ENCODE data around the gene ICAM1.
A peak's percentile ranks its signal among the peaks of the same experiment; 100 is the strongest.

Gene ICAM1

DNA sequence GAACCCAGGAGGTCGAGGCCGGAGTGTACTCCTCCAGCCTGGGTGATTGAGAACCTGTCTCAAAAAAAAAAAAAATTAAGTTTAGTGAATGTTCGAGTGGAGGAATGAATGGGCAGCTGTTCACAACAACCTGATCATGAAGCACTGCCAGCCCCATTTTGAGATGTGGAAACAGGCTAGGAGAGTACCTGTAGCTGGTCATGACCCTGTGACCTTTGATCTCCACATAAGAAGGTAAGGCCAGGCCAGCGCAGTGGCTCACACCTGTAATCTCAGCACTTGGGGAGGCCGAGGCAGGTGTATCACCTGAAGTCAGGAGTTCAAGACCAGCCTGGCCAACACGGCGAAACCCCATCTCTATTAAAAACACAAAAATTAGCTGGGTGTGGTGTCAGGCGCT, 54.8 kb downstream of the ICAM1 start:
- no peaks in the 10 kb centered on the region for H3K27me3 ChIP-seq (ENCODE audit: control insufficient read depth, insufficient read depth, low read length, poor library complexity, severe bottlenecking)
- H3K4me1 ChIP-seq (ENCODE audit: control insufficient read depth, insufficient read depth, low read length): no peaks in the 10 kb centered on the region
- no peaks in the 10 kb centered on the region for H3K9me3 ChIP-seq (ENCODE audit: control insufficient read depth, low read length)
- 93% methylated on average over 8 of the region's 8 CpGs for WGBS, 2 experiments
- H3K4me3 ChIP-seq (ENCODE audit: insufficient read depth, low read depth, low read length): no peak overlapping the region
- H3K36me3 ChIP-seq (ENCODE audit: control insufficient read depth, insufficient read depth, low read length): peaks cover 65% of the 10 kb centered on the region
- H3K27ac ChIP-seq (ENCODE audit: insufficient read depth, low read depth, low read length, poor library complexity, severe bottlenecking): no peak overlapping the region

DNA sequence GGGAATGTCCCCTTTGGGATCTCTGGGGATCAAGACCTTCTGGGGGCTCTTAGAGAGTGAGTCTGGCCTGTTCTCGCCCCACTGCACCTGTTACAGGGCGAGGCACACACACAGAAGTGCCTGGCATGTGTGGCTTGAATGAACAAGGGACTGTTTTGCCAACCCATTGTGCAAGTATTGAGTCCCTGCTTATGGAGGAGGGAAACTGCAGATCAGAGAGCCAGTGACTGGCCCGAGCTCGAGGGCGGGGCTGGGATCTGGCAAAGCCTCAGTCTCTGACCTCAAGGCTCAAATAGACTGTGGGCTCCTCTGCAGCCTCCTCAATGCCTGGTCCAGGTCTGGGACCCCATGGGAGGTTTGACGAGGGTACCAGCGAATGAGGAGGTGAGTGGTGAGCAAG, 56.9 kb downstream of the ICAM1 start:
- Histone ChIP-seq H3K9me3 (ENCODE audit: control insufficient read depth, low read length) (no peaks in the 10 kb centered on the region), H3K4me1 (ENCODE audit: control insufficient read depth, insufficient read depth, low read length) (peaks cover 10% of the 10 kb centered on the region), H3K27ac (ENCODE audit: insufficient read depth, low read depth, low read length, poor library complexity, severe bottlenecking) (no peak overlapping the region), H3K27me3 (ENCODE audit: control insufficient read depth, insufficient read depth, low read length, poor library complexity, severe bottlenecking) (no peaks in the 10 kb centered on the region), H3K4me3 (ENCODE audit: insufficient read depth, low read depth, low read length) (no peak overlapping the region), H3K36me3 (ENCODE audit: control insufficient read depth, insufficient read depth, low read length) (peaks cover 47% of the 10 kb centered on the region)
- 96 to 97% methylated on average over 7 of the region's 7 CpGs for WGBS, 2 experiments

DNA sequence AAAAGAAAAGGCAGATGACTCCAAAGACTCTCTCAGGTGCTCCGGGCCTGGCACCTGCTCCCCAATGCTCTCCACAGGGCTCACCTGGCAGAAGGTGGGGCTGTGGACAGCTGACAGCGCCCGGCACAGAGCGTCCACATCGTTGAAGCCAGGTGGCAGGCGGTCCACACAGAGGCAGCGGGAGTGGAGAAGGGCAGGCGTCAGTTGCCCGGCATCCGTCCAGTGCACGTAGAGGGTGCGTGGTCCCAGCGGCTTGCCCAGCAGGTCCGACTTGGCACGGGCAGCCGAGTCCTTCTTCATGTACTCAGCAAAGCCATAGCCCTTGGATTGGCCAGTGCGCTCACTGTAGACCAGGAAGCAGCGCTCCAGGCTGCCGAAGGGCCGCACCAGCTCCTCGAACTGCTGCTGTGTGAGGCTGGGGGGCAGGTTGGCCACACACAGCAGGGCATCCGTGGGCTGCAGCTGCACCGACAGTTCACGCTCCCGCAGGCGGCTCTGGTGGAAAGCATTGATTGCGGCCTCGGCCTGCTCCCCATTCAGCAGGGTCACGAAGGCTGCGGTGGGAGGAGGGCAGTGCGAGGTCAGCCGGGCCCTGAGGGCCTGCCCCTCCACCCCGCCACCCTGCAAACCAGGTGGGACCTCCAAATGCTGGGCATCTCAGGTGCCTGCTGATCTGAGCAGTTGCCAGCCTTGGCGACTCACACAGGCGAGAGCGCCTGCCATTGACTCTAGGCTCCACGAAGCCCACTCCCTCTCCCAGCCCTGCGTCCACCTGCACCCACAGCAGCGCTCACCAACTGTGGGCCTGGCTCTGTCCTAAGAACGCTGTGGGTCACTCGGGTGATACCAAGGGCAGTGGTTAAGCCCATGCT, 57.9 kb downstream of the ICAM1 start:
- Histone ChIP-seq H3K9me3 (ENCODE audit: control insufficient read depth, low read length) (no peaks in the 10 kb centered on the region), H3K4me1 (ENCODE audit: control insufficient read depth, insufficient read depth, low read length) (peaks cover 10% of the 10 kb centered on the region), H3K27ac (ENCODE audit: insufficient read depth, low read depth, low read length, poor library complexity, severe bottlenecking) (no peak overlapping the region), H3K27me3 (ENCODE audit: control insufficient read depth, insufficient read depth, low read length, poor library complexity, severe bottlenecking) (peaks cover 1% of the 10 kb centered on the region), H3K36me3 (ENCODE audit: control insufficient read depth, insufficient read depth, low read length) (peaks cover 40% of the 10 kb centered on the region), H3K4me3 (ENCODE audit: insufficient read depth, low read depth, low read length) (no peak overlapping the region)
- 96 to 97% methylated on average over 41 of the region's 41 CpGs for WGBS, 2 experiments

DNA sequence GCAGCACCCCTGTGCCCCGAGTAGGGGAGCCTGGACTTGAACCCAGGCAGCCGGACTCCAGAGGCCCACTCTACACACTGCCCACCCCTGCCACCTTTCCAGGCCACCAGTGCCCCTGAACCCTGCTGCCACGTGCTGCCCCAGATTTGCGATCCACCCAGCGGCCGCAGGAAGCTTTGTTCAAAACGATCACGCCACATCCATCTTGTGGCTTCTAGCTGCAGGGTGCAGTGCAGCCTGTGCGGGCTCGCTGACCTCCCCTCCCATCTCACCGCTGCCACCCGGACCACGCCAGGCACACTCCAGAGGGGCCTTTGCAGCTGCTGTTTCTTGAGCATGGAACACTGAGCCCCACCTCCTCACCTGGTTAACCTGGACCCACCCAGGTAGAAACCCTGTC, 58.6 kb downstream of the ICAM1 start:
- no peak overlapping the region for H3K27ac ChIP-seq (ENCODE audit: insufficient read depth, low read depth, low read length, poor library complexity, severe bottlenecking)
- no peak overlapping the region for H3K4me3 ChIP-seq (ENCODE audit: insufficient read depth, low read depth, low read length)
- H3K36me3 ChIP-seq (ENCODE audit: control insufficient read depth, insufficient read depth, low read length): peaks cover 36% of the 10 kb centered on the region
- H3K9me3 ChIP-seq (ENCODE audit: control insufficient read depth, low read length): no peaks in the 10 kb centered on the region
- H3K27me3 ChIP-seq (ENCODE audit: control insufficient read depth, insufficient read depth, low read length, poor library complexity, severe bottlenecking): peaks cover 9% of the 10 kb centered on the region
- peaks cover 17% of the 10 kb centered on the region for H3K4me1 ChIP-seq (ENCODE audit: control insufficient read depth, insufficient read depth, low read length)
- 95 to 96% methylated on average over 13 of the region's 13 CpGs for WGBS, 2 experiments

DNA sequence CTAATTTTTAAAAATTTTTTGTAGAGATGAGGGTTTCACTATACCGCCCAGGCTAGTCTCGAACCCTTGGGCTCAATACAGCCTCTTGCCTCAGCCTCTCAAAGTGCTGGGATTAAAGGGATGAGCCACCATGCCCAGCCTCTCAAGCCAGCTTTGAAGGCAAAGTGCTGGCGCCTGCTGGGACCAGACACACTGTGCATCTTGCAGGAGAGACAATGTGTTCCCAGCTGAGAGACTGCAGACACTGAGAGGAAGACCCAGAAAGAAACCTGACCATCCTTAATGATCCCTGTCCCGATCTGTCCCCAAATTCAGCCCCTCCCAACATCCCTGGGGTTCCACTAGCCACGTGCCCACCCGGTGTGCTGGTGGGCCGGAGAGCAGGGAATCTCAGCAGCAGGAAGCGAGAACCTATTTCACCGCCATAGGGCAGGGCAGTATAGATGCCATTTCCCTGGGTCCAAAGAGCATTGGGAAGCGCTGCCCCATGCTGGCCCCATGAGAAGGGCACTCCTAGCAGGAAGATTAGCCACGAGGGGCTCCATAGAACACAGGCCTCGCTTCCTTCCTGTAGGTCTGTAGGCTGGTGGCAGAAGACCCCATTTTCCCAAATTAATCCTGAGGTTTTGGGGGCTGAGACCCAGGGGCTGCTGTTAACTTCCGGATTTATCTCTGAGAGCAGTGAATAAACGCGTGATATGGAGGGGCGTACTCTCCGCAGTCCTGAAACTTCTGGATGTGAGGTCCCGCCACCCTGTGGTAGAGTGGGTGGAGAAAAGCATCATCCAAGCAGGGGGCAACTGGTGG, 61.4 kb downstream of the ICAM1 start:
- Histone ChIP-seq H3K4me3 (ENCODE audit: insufficient read depth, low read depth, low read length) (peak overlapping the region; percentile 63), H3K36me3 (ENCODE audit: control insufficient read depth, insufficient read depth, low read length) (peaks cover 25% of the 10 kb centered on the region), H3K4me1 (ENCODE audit: control insufficient read depth, insufficient read depth, low read length) (peaks cover 17% of the 10 kb centered on the region), H3K9me3 (ENCODE audit: control insufficient read depth, low read length) (no peaks in the 10 kb centered on the region), H3K27me3 (ENCODE audit: control insufficient read depth, insufficient read depth, low read length, poor library complexity, severe bottlenecking) (peaks cover 19% of the 10 kb centered on the region), H3K27ac (ENCODE audit: insufficient read depth, low read depth, low read length, poor library complexity, severe bottlenecking) (no peak overlapping the region)
- 41 to 44% methylated on average over 18 of the region's 18 CpGs for WGBS, 2 experiments

DNA sequence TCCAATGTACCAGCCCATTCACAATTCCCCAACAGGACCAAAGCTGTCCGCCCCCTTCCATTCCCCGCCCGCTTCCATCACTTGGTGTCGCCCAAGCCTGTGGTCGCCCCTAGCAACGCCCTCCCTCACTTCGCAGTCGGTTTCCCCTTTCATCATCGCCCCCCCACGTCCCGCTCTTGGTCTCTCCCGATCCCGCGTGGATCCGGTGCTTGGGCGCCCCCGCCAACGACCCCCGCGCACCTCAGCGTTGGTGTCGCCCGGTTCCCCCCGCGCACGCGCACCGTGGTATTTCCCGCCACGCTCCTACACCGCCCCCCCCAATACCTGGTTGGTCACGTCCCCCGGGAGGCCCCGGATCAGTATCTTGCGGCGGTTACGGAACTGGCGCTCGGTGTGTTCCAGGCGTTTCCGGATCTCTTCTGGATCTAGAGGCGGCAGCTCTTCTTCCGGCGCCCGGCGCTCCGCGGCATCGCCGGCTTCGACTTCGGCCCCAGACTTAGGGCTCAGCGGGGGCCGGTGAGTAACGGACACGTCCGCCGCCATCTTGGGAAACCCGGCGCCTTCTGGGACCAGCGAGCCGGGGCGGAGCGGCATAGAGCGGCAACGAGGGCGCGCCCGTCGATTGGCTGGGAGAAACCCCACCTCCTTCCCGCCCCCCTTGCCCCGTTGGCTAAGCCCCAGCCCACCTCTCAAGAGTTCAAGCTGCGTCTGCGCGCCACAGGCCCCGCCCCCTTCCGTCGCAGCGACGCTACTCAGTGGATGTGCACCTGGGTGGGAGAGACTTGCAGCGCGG, 62.2 kb downstream of the ICAM1 start, which contains the start of gene RAVER1:
TSS of gene RAVER1 (minus strand) at position 565 of the 793 bp plus-strand sequence. CDS start at position 543, 22 bp downstream.
- 0% methylated on average over 82 of the region's 82 CpGs for WGBS, 2 experiments
- H3K36me3 ChIP-seq (ENCODE audit: control insufficient read depth, insufficient read depth, low read length): peaks cover 19% of the 10 kb centered on the region
- H3K4me1 ChIP-seq (ENCODE audit: control insufficient read depth, insufficient read depth, low read length): peaks cover 17% of the 10 kb centered on the region
- H3K27me3 ChIP-seq (ENCODE audit: control insufficient read depth, insufficient read depth, low read length, poor library complexity, severe bottlenecking): peaks cover 19% of the 10 kb centered on the region
- H3K4me3 ChIP-seq (ENCODE audit: insufficient read depth, low read depth, low read length): peak within 1 kb of the TSS; percentile 63
- H3K27ac ChIP-seq (ENCODE audit: insufficient read depth, low read depth, low read length, poor library complexity, severe bottlenecking): peak within 1 kb of the TSS; percentile 93
- no peaks in the 10 kb centered on the region for H3K9me3 ChIP-seq (ENCODE audit: control insufficient read depth, low read length)

DNA sequence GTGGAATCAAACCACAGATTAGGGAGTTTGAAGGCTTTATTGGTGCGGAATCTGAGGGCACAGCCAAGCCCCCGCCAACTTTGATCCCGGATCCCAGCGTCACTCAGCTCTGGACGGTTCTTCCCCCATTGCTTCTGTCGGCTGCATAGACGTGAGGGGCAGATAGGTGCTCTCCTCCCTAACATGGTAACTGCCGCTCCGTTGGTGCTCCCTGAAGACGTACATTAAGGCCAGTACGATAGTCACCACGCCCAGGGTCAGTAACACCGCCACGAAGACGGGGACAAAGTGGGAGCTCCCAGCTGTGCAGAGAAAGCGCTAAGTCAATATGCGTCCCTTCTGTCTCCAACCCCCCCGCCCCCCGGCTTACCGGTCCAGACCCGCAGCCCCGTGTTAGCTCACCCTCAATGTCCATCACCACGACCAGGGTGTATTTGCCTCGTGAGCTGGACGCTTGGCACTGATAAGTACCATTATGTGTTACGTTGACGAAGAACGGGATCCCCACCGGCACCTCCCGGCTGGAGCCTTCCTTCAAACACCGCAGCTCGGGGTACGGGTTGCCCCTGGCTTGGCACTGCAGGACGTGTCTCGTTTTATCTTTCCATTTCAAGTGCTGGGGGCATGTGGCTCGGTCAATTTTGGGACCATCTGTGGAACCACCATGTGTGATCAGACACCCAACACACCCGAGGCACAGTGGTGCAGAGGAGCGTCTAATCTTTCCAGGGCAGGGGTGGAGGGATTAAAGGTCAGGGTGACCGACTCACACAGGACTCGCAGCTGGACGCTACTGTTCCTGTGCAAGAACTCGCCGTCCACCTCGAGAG, 63.1 kb downstream of the ICAM1 start:
- H3K4me1 ChIP-seq (ENCODE audit: control insufficient read depth, insufficient read depth, low read length): peaks cover 17% of the 10 kb centered on the region
- H3K36me3 ChIP-seq (ENCODE audit: control insufficient read depth, insufficient read depth, low read length): peaks cover 13% of the 10 kb centered on the region
- no peaks in the 10 kb centered on the region for H3K9me3 ChIP-seq (ENCODE audit: control insufficient read depth, low read length)
- no peak overlapping the region for H3K27ac ChIP-seq (ENCODE audit: insufficient read depth, low read depth, low read length, poor library complexity, severe bottlenecking)
- peaks cover 19% of the 10 kb centered on the region for H3K27me3 ChIP-seq (ENCODE audit: control insufficient read depth, insufficient read depth, low read length, poor library complexity, severe bottlenecking)
- H3K4me3 ChIP-seq (ENCODE audit: insufficient read depth, low read depth, low read length): peak overlapping the region; percentile 63
- 4% methylated on average over 44 of the region's 44 CpGs for WGBS, 2 experiments

DNA sequence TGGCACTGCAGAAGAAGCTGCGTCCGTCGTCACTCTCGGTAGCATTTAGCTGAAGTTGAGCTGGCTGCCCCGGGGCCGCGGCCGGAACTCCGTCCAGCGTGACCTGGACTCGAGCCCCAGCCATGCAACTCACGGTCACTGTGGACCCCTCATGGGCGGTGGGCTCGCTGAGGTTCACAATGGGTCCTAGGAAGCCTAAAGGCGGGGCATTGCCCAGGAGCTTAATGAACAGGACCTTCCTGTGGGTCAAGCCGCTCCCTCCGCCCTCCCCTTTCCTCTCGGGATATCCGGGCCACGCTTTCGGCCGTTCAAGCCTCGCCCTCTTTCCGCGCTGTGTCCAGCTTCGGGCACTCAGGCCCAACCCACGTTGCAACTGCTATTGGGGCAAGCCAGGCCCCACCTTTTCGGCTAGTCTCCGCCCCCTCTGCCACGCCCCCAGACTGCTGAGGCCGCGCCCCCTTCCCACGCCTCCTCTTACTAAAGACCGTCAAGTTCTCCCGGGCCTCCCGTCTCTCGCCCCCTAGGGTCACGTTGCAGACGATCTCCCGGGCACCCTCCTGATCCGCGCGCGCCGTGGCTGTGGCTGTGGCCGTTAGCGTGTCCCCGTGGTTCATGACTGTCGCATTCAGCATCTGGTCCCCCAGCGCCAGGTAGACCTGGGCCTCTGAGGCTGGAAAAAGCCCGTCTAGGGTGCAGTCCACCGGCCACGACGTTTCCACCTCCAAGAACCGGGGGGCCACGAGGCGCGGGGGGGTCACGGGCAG, 63.9 kb downstream of the ICAM1 start:
- Histone ChIP-seq H3K36me3 (ENCODE audit: control insufficient read depth, insufficient read depth, low read length) (peaks cover 5% of the 10 kb centered on the region), H3K27me3 (ENCODE audit: control insufficient read depth, insufficient read depth, low read length, poor library complexity, severe bottlenecking) (peaks cover 19% of the 10 kb centered on the region), H3K4me3 (ENCODE audit: insufficient read depth, low read depth, low read length) (peak overlapping the region; percentile 63), H3K4me1 (ENCODE audit: control insufficient read depth, insufficient read depth, low read length) (peaks cover 17% of the 10 kb centered on the region), H3K9me3 (ENCODE audit: control insufficient read depth, low read length) (no peaks in the 10 kb centered on the region), H3K27ac (ENCODE audit: insufficient read depth, low read depth, low read length, poor library complexity, severe bottlenecking) (no peak overlapping the region)
- WGBS, 2 experiments: 7 to 8% methylated on average over 59 of the region's 59 CpGs

Measured in ectodermal cell (in vitro differentiated cells).